HG03457 (cell line): ENCODE results near the gene TGM4.
"Not testable (repeated sequence)": the region's sequence is repeated elsewhere in the genome, so short reads cannot be mapped to it uniquely, and the experiment has no call there.

Experiments
- ATAC-seq: cut with Tn5 transposase; IDR thresholded peaks from one replicate; pipeline ENCODE4 v1.9.1; 2021; ENCODE audit warnings: moderate number of reproducible peaks; ENCODE audit not compliant: unreplicated experiment

The TGM4 gene

GRCh38 chr3:44913868-44914468 lies 39.6 kb downstream of the TGM4 start:
- no peak for ATAC-seq

DNA sequence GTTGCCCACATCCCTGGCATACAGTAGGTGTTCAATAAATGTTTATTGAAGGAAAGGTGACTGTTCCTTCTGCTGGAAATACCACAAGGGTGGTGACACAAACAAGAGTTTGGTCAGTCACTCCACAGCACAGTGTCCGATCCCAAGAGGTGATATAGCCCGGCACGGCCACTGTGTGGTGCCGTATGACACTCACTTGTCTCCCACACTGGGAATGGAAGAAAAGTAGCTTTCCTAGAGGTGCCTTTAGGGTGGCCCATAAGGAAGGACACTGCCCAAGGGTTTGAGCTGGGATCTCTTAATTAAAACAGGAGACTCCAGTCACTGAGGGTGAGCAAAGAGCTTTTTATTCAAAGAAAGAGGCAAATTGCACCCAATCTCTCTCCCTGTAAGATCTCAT lies 40.5 kb downstream of the TGM4 start:
- ATAC-seq = no peak

GRCh38 chr3:44915702-44916438 lies 41.5 kb downstream of the TGM4 start:
- ATAC-seq = no peak

DNA sequence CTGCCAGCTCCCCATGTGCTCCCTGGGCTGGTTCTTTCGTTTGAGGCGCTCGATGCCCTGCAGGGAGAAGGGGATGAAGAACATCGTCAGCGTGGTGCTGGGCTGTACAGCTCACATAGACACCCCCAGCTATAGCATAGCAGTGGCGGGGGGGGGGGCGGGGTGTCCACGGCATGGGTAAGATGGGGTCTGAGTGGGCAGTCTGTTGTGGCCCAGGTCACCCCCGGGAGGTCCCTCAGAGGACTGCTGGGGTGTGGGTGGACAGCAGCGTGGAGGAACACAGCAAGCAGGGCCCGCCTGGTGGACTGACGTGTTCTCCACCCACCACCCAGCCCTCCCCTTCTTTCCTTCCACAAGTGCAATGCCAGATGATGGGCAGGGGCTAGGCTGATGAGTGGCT lies 43.7 kb downstream of the TGM4 start:
- no peak for ATAC-seq

- no peak for ATAC-seq
Observed at GRCh38 chr3:44918581-44918980, 44.2 kb downstream of the TGM4 start.

DNA sequence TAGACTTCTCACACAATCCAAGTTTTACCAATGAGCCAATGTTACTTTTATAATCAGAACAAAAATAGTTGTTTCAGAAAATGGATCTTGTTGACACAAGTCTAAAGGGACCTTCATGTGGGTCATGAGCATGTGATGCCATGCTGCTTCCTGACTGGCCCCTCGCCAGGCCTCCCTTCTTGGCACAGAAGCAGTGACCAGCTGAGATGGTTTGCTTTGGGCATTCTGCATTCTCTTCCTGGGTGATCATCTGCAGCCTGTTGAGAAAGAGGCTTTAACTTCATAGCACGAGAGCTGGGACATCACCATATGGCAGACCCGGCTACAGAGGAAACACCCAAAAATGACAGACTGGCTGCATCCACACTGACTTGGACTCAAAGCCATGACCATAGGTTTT lies 45.7 kb downstream of the TGM4 start:
- no peak for ATAC-seq

- no peak for ATAC-seq
Observed at GRCh38 chr3:44923632-44924456, 49.4 kb downstream of the TGM4 start.

DNA sequence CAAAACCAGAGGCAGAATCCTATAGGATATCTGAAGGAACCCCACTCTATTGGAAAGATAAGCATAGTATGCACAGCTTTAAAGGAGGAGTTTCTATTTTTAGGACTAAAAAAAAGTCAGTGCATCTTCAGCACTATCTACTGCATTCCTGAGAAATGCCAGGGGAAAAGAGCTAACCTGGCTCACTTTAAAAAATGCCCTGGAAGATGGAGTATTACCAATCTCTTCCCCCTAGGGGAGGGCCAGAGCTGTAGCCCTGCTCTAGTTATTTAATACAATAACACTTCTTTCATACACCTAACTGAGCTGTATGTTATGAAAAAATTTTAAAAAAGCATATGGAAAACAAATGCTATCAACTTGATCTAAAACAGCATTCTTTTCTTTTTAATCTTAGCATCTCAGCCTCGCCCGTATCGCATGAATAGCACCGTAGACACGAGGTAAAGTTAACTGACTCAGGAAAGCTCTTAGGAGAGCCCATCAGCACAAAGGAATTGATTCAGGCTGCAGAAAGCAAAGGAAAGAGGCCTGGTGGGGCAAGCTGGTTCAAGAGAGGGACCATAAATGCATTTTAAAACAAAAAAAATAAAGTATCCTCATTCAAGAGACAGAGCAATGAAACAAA lies 50.2 kb downstream of the TGM4 start:
- ATAC-seq = no peak

GRCh38 chr3:44926172-44926571 lies 51.8 kb downstream of the TGM4 start:
- no peak for ATAC-seq

DNA sequence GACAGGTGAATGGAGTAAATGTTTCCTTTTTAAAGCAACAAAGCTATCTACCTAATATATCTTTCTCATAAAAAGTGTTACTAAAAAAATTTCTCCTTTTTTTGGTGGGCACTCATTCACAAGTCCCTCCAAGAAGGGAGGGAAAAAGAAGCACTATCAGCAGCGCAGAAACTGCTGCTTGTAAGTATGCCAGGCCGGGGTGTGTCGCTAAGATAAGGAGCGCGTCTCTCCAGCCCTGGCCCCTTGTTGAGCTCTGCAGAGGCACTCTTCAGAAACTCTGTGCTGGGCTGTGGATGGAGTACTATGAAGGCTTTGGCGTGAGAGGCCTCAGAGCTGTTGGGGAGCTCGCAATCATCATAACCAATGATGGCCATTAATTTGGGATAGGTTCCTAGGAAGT lies 52.5 kb downstream of the TGM4 start:
- no peak for ATAC-seq

- ATAC-seq = no peak
Observed at GRCh38 chr3:44927371-44927770, 53.0 kb downstream of the TGM4 start.

- no peak for ATAC-seq
Observed at GRCh38 chr3:44929782-44930181, 55.4 kb downstream of the TGM4 start.

DNA sequence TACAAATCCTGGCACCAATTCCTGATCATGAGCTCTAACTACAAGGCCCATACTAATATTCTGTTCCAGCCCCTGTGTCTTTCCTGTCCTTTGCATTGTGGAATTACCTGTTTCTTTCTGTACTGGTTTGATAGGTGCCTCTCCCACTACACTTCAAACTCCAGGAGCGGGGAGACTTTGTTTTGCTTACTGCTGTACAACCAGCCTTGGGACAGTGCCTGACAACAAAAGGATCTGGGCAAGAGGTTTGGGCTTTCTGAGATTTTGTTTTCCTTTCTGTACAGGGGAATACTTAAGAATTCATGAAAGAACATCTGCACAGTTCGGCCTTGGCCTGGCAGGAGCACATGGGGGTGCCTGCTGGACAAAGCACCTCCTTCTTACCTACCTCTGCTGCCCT lies 56.5 kb downstream of the TGM4 start:
- no peak for ATAC-seq

GRCh38 chr3:44931791-44932190 lies 57.4 kb downstream of the TGM4 start:
- no peak for ATAC-seq

- no peak for ATAC-seq
Observed at GRCh38 chr3:44932271-44932670, 57.9 kb downstream of the TGM4 start.

GRCh38 chr3:44932986-44933944 lies 58.9 kb downstream of the TGM4 start:
- no peak for ATAC-seq

DNA sequence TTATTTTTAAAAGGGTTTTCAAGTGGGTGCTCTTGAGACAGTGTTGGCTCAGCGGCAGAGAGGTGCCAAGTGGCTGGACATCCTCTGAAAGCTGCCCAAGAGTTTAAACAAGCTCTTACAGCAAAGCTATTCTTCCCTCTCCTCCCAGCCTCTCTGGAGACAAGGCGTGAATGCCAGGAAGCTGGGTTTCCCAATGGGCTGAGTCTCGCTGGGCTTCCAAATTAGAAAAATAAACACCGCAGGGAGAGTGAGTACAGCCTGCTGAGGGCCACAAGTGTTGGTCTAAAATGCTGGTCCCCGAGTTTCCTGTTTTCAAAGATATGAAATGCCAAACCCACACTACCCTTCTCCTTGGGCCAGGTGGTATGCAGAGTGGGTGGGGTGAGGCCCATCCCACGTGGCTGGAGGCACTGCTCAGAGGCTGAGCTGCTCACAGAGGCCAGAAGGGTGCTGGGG lies 65.2 kb downstream of the TGM4 start:
- no peak for ATAC-seq

DNA sequence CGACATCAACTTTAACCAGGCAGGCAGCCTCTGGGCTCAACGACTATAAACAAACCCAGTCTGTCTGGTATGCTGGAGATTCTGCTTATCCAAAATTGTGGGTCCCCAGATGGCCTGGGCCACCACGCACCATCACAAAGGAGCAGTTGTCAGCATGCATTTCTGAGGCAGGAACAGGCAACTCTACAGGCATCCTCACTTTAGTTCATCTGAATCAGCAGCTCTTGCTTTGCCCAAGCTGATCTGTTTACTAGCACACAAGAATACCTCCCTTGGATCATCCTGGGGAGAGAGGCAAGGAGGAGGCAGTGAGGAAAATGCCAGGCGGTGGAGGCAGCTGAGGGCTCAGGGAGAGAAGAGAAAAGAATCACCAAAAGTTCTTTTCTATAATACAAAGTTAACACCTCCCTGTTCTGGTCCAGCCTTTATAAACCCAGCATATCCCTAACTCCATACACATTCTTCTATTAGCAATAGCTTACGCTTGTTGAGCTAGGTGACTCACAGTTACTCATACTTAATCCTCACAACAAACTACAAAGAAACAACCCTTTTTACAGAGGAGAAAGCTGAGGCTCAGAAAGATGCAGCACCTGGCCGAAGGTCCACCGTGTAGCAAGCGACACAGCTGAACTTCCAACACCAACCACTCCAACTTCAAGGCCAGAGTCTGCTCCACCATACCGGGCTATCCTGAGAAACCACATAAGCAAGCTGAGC lies 68.0 kb downstream of the TGM4 start:
- ATAC-seq = no peak

DNA sequence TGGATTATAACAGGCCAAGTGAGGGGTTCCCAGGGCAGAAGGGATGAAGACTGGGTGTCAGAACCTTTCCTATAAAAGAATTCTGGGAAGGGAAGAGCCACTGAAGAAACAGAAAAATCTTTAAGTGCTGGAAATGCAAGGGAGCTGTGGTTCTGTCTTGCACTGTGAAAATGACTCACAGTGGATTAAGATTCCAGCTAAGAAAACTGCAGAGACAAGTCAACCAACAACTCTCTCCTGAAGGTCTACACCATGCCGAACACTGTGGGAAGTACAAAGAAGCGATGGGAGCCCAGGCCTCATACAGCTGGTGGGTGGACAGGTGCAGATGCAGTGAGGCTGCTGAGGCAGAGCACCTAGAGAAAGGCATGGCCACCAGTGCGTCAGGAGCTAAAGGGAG lies 73.8 kb downstream of the TGM4 start:
- no peak for ATAC-seq

DNA sequence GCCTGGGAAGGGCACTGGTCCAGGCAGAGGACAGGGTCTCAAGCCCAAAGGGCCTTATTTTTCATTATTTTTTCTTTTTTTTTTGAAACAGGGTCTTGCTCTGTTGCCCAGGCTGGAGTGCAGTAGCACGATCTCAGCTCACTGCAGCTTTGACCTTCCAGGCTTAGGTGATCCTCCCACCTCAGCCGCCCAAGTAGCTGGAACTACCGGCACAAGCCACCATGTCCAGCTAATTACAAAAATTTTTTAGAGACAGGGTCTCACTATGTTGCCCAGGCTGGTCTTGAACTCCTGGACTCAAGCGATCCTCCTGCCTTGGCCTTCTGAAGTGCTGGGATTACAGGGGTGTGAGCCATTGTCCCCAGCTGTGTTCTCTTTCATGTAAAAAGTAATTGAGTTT lies 75.4 kb downstream of the TGM4 start:
- ATAC-seq = not testable (repeated sequence)
